HUES6 (cell line): ENCODE data around the gene TMEM250.

Experiments used
- H3K27ac ChIP-seq: 2 replicates; pipeline ENCODE4 v1.7.0; 2013; ENCODE audit warnings: low read depth, mild to moderate bottlenecking, low read length, inconsistent platforms
- H3K27me3 ChIP-seq: 2 replicates; pipeline ENCODE4 v1.6.1; 2013; ENCODE audit warnings: low read length; ENCODE audit not compliant: control insufficient read depth, insufficient read depth
- H3K36me3 ChIP-seq: 2 replicates; pipeline ENCODE4 v1.6.1; 2013; ENCODE audit warnings: low read length; ENCODE audit not compliant: control insufficient read depth, insufficient read depth
- H3K4me1 ChIP-seq: 2 replicates; pipeline ENCODE4 v1.6.1; 2013; ENCODE audit warnings: low read length; ENCODE audit not compliant: control insufficient read depth, insufficient read depth
- H3K4me3 ChIP-seq: 2 replicates; pipeline ENCODE4 v1.5.1; 2013; ENCODE audit warnings: low read depth, low read length
- H3K9ac ChIP-seq: one replicate; pipeline ENCODE4 v1.6.1; 2013; ENCODE audit warnings: mild to moderate bottlenecking, low read length
- H3K9me3 ChIP-seq: 2 replicates; pipeline ENCODE4 v1.6.1; 2013; ENCODE audit warnings: low read depth, low read length; ENCODE audit not compliant: control insufficient read depth, insufficient read depth

TMEM250 gene

DNA sequence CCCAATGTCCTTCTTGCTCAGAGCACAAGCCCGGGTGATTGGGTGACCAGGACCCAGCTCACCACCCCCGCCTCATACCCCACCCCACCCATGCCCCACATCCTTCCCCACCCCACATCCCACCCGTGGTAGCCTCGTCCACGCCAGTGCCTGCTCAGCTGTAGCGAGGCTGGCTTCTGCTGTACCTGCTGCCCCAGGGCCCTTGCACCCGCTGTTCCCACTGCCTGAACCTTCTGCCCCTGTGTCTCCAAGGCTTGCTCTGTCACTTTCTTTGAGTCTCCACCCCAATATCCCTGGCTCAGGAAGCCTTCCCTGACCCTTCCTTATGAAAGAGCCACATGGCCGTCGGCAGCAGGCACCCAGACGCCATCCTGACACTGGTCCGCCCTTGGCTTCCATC, 20.5 kb downstream of the TMEM250 start:
- Histone ChIP-seq H3K4me1 (peaks cover 36% of the 10 kb centered on the region), H3K27me3 (peaks cover 24% of the 10 kb centered on the region)

DNA sequence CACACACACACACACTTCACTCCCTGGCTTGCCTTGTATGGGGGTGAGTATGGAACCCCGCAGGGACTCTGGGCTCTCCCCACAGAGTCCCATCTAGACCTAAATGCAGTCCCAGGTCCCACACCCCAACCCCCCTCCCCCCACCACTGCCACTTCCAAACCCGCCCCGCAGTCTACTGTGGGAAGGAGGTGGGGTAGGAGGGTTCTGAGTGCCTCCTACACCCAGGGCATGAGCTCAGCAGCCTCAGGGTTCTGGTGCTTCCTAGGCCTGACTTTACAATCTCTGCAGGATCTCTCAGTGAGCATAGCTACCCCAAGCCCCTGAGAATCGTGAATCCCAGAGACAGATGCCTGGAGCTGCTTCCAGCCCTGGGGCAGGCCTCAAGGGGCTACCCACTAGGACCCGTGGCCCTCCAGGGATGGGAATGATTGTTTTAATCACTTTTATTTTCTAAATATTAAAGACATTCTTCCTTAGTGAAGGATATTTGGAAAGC, 22.1 kb downstream of the TMEM250 start:
- no peaks in the 10 kb centered on the region for H3K36me3 ChIP-seq
- no peak overlapping the region for H3K9ac ChIP-seq
- no peak overlapping the region for H3K27ac ChIP-seq
- H3K4me3 ChIP-seq: no peak overlapping the region
- peaks cover 45% of the 10 kb centered on the region for H3K4me1 ChIP-seq
- H3K9me3 ChIP-seq: no peaks in the 10 kb centered on the region
- H3K27me3 ChIP-seq: peaks cover 24% of the 10 kb centered on the region

More for the DNA sequence above, 20.5 kb downstream of the TMEM250 start:
- H3K4me3 ChIP-seq: no peak overlapping the region
- H3K36me3 ChIP-seq: no peaks in the 10 kb centered on the region
- H3K27ac ChIP-seq: no peak overlapping the region
- H3K9me3 ChIP-seq: no peaks in the 10 kb centered on the region
- no peak overlapping the region for H3K9ac ChIP-seq

DNA sequence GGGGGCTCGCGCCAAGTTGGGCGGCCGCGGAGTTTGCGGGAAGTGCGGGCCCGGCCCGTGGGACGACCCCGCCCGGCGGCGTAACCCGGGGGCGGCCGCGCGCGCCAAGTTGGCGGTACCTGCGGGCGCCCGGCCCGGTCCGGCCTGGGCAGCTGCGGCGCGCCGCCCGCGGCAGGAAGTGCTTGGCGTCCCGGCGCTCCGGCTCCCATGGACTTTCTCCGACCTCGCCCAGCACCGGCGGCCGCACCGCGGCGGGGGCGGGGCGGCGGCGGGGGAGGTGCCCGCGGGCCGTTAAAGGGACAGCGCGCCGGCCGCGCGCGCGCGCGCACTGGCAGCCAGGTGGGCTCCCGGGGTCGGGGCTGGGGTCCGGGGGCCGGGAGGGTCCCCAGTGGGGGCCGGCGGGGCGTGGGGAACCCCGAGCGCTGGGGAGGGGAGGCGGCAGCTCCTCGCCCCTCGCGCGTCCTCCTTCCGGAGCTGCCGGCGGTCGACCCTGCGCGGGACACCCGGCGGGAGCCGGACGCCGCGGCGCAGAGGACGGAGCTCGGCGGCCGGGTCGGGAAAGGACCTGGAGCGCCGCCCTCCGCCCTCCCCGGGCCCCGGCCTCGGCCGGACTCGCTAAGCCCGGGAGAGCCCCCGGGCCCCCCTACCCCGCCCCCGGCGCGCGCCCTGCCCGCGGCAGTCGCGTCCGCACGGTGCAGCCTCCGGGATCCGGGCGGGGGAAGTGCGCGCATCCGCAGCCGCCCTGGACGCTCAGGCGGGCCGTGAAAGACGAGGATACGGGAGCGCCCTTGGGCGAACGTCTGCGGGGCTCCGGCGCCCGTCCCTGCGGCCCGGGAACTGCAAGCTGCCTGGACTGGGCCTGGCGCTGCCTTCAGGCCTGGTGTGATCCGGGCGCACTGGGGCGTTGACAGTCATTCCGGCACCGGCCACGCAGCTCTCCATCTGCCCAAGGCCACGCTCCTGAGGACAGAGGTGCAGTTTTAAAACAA, 23.3 kb downstream of the TMEM250 start, which contains the start of gene NACC2:
TSS of gene NACC2 (minus strand) at position 220 of the 989 bp plus-strand sequence. CDS start 44,768 bp downstream, outside the sequence.
- Histone ChIP-seq H3K9ac (peak within 1 kb of the TSS; percentile 69), H3K36me3 (no peaks in the 10 kb centered on the region), H3K4me1 (peaks cover 47% of the 10 kb centered on the region), H3K27ac (no peak within 1 kb of the TSS; the same call in 1 of the 2 replicates), H3K27me3 (peaks cover 24% of the 10 kb centered on the region), H3K9me3 (no peaks in the 10 kb centered on the region), H3K4me3 (peak within 1 kb of the TSS; percentile 64)

DNA sequence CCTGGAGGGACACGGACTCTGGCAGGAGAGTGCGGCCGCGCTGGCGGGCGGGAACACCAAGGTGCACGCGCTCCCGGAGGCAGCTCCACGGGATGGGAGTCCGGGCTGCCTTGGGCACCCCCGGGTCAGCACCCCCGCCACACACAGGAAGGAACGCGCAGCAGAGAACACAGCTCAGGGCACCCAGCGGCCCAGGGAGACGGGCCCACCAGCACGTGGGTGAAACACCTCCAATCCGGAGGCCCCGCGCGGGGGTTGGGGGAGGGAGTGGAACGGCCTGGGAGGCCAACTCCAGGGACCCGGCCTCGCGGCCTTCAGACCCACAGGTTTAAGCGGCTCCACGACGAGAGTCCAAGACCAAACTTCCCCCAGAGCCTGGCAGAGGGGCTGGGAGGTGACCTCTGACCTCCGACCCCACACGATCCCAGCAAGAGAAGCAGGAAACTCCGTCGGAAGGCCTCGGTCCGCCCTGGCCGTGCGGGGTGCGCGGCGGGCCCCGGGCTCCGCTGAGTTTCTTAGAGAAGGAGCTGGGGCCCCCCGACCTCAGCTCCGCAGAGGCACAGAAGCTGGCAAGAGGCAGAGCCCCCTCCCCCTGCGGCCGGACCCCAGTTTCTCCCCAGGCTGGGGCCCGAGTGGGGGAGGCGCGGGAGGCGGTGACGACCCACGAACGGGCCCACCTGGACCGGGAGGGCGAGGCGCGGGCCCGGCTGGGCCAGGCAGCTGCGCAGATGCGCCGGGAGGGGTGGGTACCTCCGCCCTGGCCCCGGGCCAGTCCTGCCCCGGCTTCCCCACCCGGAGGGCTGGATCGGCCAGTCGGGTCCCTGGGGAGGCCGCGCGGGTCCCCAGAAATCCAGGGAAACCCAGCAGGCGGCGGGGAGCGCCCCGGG, 24.4 kb downstream of the TMEM250 start:
- Histone ChIP-seq H3K27ac (no peak overlapping the region; the same call in 1 of the 2 replicates), H3K9me3 (no peaks in the 10 kb centered on the region), H3K4me3 (peak overlapping the region; percentile 64), H3K4me1 (peaks cover 52% of the 10 kb centered on the region), H3K36me3 (no peaks in the 10 kb centered on the region), H3K9ac (peak overlapping the region; percentile 69), H3K27me3 (peaks cover 24% of the 10 kb centered on the region)

DNA sequence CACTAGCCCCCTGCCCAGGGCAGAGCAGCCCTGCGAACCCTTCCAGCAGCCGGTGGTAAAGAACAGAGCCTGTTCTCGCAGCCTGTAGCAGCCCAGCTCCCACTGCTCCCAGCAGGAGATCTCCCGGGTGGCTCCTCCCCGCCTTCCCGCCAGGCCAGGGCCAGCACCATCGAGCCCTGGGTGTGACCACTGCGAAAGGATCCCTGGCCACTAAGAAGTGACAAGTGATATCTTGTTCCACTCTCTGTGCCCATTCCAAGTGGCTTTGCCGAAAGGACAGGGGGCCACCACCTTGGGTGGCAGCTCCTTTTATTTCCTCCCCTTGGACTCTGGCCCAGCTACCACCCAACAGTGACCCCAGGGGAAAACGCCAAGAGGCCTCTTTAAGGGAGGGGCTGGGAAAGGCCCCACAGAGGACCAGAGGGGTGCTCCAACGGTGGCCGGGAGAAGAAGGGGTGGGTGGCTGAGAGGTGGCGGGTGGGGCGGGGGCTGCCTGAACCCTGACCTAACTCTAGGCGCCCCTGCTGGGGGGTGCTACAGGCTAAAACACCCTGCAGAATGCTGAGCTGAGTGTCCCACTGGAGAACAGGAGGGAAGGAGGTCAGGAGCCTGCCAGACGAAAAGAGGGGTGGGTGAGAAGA, 25.2 kb downstream of the TMEM250 start:
- H3K4me3 ChIP-seq: peak overlapping the region; percentile 64
- H3K27ac ChIP-seq: no peak overlapping the region
- H3K4me1 ChIP-seq: peaks cover 59% of the 10 kb centered on the region
- H3K36me3 ChIP-seq: no peaks in the 10 kb centered on the region
- H3K27me3 ChIP-seq: peaks cover 23% of the 10 kb centered on the region
- peak overlapping the region; percentile 69 for H3K9ac ChIP-seq
- no peaks in the 10 kb centered on the region for H3K9me3 ChIP-seq

DNA sequence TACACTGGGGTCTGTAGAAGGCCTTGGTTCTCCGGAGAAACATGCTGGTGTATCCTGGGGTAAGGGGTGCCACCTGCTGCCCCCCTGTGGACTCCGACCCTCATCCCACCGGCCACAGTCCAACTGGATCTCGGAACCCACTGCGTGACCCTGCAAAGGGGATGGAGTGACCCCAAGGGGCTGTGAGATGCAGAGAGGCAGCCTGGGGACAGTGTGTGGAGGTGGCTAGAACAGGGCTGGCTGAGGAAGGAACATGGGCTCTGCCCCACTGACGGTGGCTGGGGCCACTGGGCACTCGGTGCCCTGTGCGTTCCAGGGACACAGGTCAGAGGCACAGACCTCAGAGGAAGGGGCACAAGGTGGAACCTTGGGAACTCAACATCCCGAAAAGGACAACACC, 25.9 kb downstream of the TMEM250 start:
- peaks cover 63% of the 10 kb centered on the region for H3K4me1 ChIP-seq
- no peaks in the 10 kb centered on the region for H3K36me3 ChIP-seq
- no peak overlapping the region for H3K27ac ChIP-seq
- peaks cover 20% of the 10 kb centered on the region for H3K27me3 ChIP-seq
- no peaks in the 10 kb centered on the region for H3K9me3 ChIP-seq
- H3K9ac ChIP-seq: no peak overlapping the region
- H3K4me3 ChIP-seq: no peak overlapping the region

DNA sequence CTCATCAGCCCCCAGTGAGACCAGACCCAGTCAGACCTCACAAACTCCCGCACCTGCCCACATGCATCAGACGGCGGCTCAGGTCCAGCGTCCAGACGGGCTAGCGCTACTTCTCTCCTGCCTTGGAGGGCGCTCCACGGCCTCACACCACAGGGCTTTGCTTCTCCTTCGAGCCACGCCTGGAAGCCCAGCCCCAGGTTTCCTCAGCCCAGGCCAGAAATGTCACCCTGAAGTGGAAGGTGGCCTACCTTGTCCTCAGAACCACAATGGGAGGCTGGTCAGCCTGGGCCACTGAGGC, 26.4 kb downstream of the TMEM250 start:
- no peaks in the 10 kb centered on the region for H3K36me3 ChIP-seq
- no peak overlapping the region for H3K9ac ChIP-seq
- no peak overlapping the region for H3K27ac ChIP-seq
- H3K27me3 ChIP-seq: peaks cover 18% of the 10 kb centered on the region
- no peak overlapping the region for H3K4me3 ChIP-seq
- no peaks in the 10 kb centered on the region for H3K9me3 ChIP-seq
- peaks cover 63% of the 10 kb centered on the region for H3K4me1 ChIP-seq

DNA sequence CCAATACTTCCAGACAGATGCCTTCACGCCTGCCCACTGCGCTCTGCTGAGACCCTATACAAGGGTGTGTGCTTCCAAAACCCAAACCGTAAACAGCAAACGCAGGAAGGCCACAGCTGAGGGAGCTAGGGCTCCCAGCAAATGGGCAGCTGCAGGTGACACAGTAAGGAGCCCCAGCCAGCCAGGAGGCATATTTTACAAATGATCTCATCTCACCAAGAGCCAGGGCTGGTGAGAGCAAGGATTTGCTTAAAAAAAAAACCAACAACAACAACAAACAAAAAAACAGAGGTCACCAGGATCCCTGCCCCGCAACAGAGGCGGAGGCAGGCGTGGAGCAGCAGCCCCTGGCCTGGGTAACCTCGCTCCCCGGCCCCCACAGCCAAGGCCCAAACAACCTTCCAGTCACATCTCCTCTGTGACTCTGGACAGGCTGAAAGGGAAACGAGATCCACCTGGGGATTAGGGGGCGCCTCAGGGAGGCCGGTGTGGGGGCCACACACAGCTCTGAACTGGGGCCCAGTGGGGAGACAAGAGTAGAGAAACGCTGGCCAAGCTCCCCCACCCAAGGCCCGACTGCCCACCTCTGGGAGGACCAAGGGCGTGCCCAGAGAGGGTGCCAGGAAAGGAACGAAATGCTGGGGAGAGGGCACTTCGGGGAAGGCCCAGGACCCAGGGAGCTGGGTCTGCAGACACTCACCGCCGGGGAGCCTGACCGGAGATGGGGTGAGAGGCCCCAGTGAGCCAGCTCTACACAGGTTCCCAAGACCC, 26.9 kb downstream of the TMEM250 start:
- Histone ChIP-seq H3K27ac (peak overlapping the region; percentile 79; the same call in 1 of the 2 replicates), H3K27me3 (peaks cover 18% of the 10 kb centered on the region), H3K9ac (peak overlapping the region; percentile 54), H3K4me3 (no peak overlapping the region), H3K4me1 (peaks cover 68% of the 10 kb centered on the region), H3K36me3 (no peaks in the 10 kb centered on the region), H3K9me3 (no peaks in the 10 kb centered on the region)

DNA sequence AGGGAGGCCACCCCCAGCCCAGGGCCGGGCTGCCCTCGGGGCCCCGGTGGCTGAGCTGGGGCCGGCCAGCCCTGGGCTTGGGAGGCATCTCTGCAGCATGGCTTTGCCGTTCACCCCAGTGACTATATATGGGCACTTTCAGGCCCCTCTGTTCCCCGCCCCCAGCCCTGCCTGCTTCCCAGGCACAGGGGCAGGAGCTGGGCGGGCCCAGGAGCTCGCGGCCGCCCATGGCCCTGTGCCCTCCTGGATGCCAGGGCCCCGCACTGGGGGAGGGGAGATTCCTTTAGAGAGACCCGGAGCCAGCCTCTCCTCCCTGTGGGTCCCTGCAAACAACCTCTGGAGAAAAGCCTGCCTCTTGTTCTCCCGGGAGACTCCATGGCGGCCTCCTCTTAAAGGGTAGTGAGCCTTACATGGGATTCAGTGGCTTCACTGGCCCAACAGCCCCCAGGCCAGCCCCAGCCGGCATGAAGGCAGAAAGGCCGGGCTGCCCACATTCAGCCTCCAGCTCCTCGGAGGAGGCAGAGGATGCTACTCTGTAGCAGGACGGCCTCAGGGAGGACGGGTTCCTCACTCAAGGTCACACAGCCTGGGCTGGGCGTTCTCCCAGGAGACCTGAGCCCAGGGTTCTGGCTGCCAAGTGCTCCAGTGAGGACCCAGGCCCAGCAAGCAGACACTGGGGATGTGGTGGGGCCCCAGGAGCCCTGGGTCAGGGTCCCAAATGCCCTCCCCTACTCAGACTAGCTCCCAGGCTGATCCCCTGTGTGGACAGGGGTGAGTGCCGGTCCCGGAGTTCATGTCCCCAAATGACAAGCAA, 27.7 kb downstream of the TMEM250 start:
- peaks cover 71% of the 10 kb centered on the region for H3K4me1 ChIP-seq
- peaks cover 14% of the 10 kb centered on the region for H3K27me3 ChIP-seq
- no peak overlapping the region for H3K4me3 ChIP-seq
- peak overlapping the region; percentile 79 for H3K27ac ChIP-seq
- H3K9ac ChIP-seq: peak overlapping the region; percentile 54
- H3K9me3 ChIP-seq: no peaks in the 10 kb centered on the region
- no peaks in the 10 kb centered on the region for H3K36me3 ChIP-seq
